Liver (tissue), 9 donors: ENCODE results near the gene FOSL2. TPM values are rescaled to one million over a fixed set of nuclear protein-coding genes. Genes with fewer than 3 reads are reported as not detected.

Experiments used
- DNase-seq: peaks from one replicate; pipeline ENCODE4 v3.0.0-alpha.2; 2017; ENCODE audit warnings: low spot score
- H3K27ac ChIP-seq, 2 donors: one replicate each; pipeline ENCODE4 v1.7.0; 2013; ENCODE audit warnings: inconsistent platforms in 2 of 2, low read length in 2 of 2, control low read depth in 1 of 2, low read depth in 1 of 2, mild to moderate bottlenecking in 1 of 2
- H3K27me3 ChIP-seq, 4 donors: one replicate each; pipeline versions ENCODE4 v1.6.1 to v1.7.0; 2013; ENCODE audit warnings: low read length in 3 of 4, inconsistent platforms in 1 of 4, mild to moderate bottlenecking in 1 of 4, moderate library complexity in 1 of 4; ENCODE audit not compliant: control insufficient read depth in 4 of 4, insufficient read depth in 4 of 4
- H3K36me3 ChIP-seq, 4 donors: one replicate each; pipeline versions ENCODE4 v1.6.1 to v1.7.0; 2013; ENCODE audit warnings: low read length in 3 of 4, mild to moderate bottlenecking in 3 of 4, low read depth in 1 of 4, moderate library complexity in 1 of 4; ENCODE audit not compliant: control insufficient read depth in 4 of 4, insufficient read depth in 3 of 4
- H3K4me1 ChIP-seq, 4 donors: one replicate each; pipeline versions ENCODE4 v1.6.1 to v1.7.0; 2013; ENCODE audit warnings: low read length in 3 of 4, mild to moderate bottlenecking in 3 of 4, moderate library complexity in 1 of 4; ENCODE audit not compliant: control insufficient read depth in 4 of 4, insufficient read depth in 4 of 4
- H3K4me3 ChIP-seq, 3 donors: one replicate each; pipeline versions ENCODE4 v1.6.1 to v1.7.0; 2013; ENCODE audit warnings: low read length in 3 of 3, control low read depth in 1 of 3, low read depth in 1 of 3, mild to moderate bottlenecking in 1 of 3
- H3K9ac ChIP-seq, 2 donors: one replicate each; pipeline ENCODE4 v1.7.0; 2013; ENCODE audit warnings: low read length in 2 of 2, mild to moderate bottlenecking in 2 of 2, moderate library complexity in 2 of 2, control low read depth in 1 of 2, low read depth in 1 of 2
- H3K9me3 ChIP-seq, 4 donors: one replicate each; pipeline versions ENCODE4 v1.6.1 to v1.7.0; 2013; ENCODE audit warnings: low read length in 3 of 4; ENCODE audit not compliant: control insufficient read depth in 4 of 4
- FOXA2 ChIP-seq: IDR thresholded peaks from 2 replicates; pipeline ENCODE4 v1.6.1; 2016; ENCODE audit warnings: antibody characterized with exemption
- HNF4G ChIP-seq: IDR thresholded peaks from 2 replicates; pipeline ENCODE4 v1.6.1; 2016; ENCODE audit warnings: antibody characterized with exemption
- NR2F2 ChIP-seq: IDR thresholded peaks from 2 replicates; pipeline ENCODE4 v1.6.1; 2016; ENCODE audit warnings: antibody characterized with exemption
- RAD21 ChIP-seq, 2 donors: IDR thresholded peaks; 2 replicates each; pipeline ENCODE4 v1.6.1; 2016; ENCODE audit warnings: antibody characterized with exemption in 2 of 2, mild to moderate bottlenecking in 2 of 2
- REST ChIP-seq: IDR thresholded peaks from 2 replicates; pipeline ENCODE4 v1.6.1; 2016; ENCODE audit warnings: antibody characterized with exemption, mild to moderate bottlenecking
- RXRA ChIP-seq, 2 donors: IDR thresholded peaks; 2 replicates each; pipeline ENCODE4 v1.6.1; 2017 to 2018; ENCODE audit warnings: antibody characterized with exemption in 2 of 2, mild to moderate bottlenecking in 1 of 2
- SP1 ChIP-seq: IDR thresholded peaks from 2 replicates; pipeline ENCODE4 v1.6.1; 2018; ENCODE audit warnings: antibody characterized with exemption, mild to moderate bottlenecking
- TAF1 ChIP-seq: conservative IDR thresholded peaks from 2 replicates; pipeline ENCODE4 v1.6.1; 2016; ENCODE audit warnings: antibody characterized with exemption, mild to moderate bottlenecking
- ZBTB33 ChIP-seq: IDR thresholded peaks from 2 replicates; pipeline ENCODE4 v1.6.1; 2016; ENCODE audit warnings: antibody characterized with exemption
- WGBS: extraction: QIAGEN DNeasy Blood & Tissue Kit; methylation state at CpG from one replicate; pipeline ENCODE4 v1.1.7; 2013; 5-methylcytosine and 5-hydroxymethylcytosine counted together
- polyA plus RNA-seq, 2 donors: library from polyadenylated mRNA; stranded (reverse) in 1 of 2; unstranded in 1 of 2; fragments of 200-250 nt in 1 of 2; fragments of >200 nt in 1 of 2; fragmentation: Nextera tagmentation in 1 of 2; extraction: Ambion mirVana in 1 of 2; gene quantifications; one replicate each; pipeline versions ENCODE4 v1.2.1 to v1.2.3, GENCODE V29; 2013 to 2015
- total RNA-seq, 2 donors: library from RNA; depleted of rRNA; stranded (reverse); fragments of >200 nt; gene quantifications; one replicate each; pipeline ENCODE4 v1.2.3, GENCODE V29; 2014
- TF ChIP-seq, protein P1 (sequence below): fragments of 150-350 bp; IDR thresholded peaks from 2 replicates; pipeline ENCODE4 v1.5.1; 2017; ENCODE audit warnings: improper control_type of control experiment, low read depth, low read length; ENCODE audit not compliant: missing input control
- TF ChIP-seq, protein P2 (sequence below): IDR thresholded peaks from 2 replicates; pipeline ENCODE4 v1.6.1; 2016; ENCODE audit warnings: antibody characterized with exemption
- donor health status: healthy.
- donor health status: healthy.
- donor health status: healthy.
- donor health status: healthy.
- donor health status: healthy.

The FOSL2 gene
- total and polyA plus RNA-seq, 4 donors, result 1.9 to 10.7 (median 2.6) TPM

GRCh38 chr2:28351621-28352020 is 41.0 kb upstream of the FOSL2 start:
- no peaks in the 10 kb centered on the region for H3K36me3 ChIP-seq
- no peak overlapping the region for H3K27ac ChIP-seq
- WGBS, result 95% methylated on average over 5 of the region's 5 CpGs
- TF ChIP-seq TAF1 (no peak), NR2F2 (no peak), RAD21 (IDR thresholded peaks at IDR 0.05) (no peak)
- TF ChIP-seq, protein P1, sequence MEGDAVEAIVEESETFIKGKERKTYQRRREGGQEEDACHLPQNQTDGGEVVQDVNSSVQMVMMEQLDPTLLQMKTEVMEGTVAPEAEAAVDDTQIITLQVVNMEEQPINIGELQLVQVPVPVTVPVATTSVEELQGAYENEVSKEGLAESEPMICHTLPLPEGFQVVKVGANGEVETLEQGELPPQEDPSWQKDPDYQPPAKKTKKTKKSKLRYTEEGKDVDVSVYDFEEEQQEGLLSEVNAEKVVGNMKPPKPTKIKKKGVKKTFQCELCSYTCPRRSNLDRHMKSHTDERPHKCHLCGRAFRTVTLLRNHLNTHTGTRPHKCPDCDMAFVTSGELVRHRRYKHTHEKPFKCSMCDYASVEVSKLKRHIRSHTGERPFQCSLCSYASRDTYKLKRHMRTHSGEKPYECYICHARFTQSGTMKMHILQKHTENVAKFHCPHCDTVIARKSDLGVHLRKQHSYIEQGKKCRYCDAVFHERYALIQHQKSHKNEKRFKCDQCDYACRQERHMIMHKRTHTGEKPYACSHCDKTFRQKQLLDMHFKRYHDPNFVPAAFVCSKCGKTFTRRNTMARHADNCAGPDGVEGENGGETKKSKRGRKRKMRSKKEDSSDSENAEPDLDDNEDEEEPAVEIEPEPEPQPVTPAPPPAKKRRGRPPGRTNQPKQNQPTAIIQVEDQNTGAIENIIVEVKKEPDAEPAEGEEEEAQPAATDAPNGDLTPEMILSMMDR, result no peak
- no peak for DNase-seq
- peaks cover 11 to 16% (median 15%) of the 10 kb centered on the region in 4 donors for H3K4me1 ChIP-seq
- no peak overlapping the region for H3K9ac ChIP-seq
- no peaks in the 10 kb centered on the region for H3K27me3 ChIP-seq
- H3K4me3 ChIP-seq, result no peak overlapping the region
- no peaks in the 10 kb centered on the region for H3K9me3 ChIP-seq

- TF ChIP-seq FOXA2, result no peak
- TF ChIP-seq RXRA (IDR thresholded peaks at IDR 0.05), result no peak
- TF ChIP-seq SP1, result no peak
- TF ChIP-seq, protein P2, sequence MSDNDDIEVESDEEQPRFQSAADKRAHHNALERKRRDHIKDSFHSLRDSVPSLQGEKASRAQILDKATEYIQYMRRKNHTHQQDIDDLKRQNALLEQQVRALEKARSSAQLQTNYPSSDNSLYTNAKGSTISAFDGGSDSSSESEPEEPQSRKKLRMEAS, result no peak
- TF ChIP-seq NR2F2, result no peak
- no peak for TF ChIP-seq REST
- no peak for TF ChIP-seq ZBTB33
- no peak for TF ChIP-seq HNF4G
- H3K27ac ChIP-seq, result no peak overlapping the region
- peaks cover 13 to 18% (median 16%) of the 10 kb centered on the region in 4 donors for H3K4me1 ChIP-seq
- H3K9ac ChIP-seq, result no peak overlapping the region
- H3K27me3 ChIP-seq, result no peaks in the 10 kb centered on the region
- 88% methylated on average over 5 of the region's 5 CpGs for WGBS
- no peaks in the 10 kb centered on the region for H3K36me3 ChIP-seq
- no peaks in the 10 kb centered on the region for H3K9me3 ChIP-seq
- no peak overlapping the region for H3K4me3 ChIP-seq
- no peak for DNase-seq
Observed at GRCh38 chr2:28352104-28352503, 40.6 kb upstream of the FOSL2 start.
